NCI-H510A treated with DMSO at 0.1 percent for 48 hours (cell line): ENCODE results near the gene CLMN.

ENCODE experiments used
- DNase-seq: peaks from one replicate; lab custom pipeline; 2025; lab: John Stamatoyannopoulos, UW

CLMN gene

DNA sequence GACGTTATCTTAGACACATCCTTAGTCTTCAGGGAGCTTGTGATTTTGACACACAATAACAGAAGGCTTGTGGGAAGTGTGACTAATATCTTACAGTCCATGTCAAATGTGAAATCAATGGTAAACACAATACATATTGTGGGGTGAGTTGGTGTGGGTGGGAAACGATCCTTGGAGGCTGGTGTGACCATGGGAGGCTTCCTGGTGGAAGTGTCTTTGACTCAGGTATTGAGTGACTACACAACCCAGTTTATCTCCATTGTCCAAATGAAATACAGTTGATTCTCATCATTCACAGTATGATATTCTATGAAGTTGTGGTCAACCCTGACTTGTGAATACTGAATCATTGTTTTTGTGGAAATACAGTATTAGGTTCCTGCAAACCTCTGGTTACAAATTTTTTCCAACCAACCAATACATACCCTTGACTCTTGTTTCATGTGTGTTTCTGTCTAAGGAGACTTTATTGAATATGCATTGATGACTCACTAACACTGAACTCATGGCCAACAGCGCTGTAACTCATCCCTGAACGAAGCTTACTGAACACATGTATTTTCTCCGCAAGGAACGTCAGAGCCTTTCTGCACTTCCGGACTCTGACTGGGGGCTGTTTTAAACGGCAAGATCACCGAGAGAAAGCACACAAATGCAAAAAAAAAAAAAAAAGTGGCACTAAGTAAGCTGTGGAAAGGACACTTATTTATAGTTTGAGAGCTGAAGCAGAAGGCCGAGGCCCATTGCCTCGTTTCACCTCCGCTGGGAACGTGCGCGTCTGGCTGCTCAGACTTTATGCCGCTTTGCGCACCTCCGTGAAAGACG lies 59.0 kb downstream of the CLMN start:
- DNase-seq = no peak

GRCh38 chr14:95258754-95259593 lies 60.7 kb downstream of the CLMN start:
- no peak for DNase-seq

DNA sequence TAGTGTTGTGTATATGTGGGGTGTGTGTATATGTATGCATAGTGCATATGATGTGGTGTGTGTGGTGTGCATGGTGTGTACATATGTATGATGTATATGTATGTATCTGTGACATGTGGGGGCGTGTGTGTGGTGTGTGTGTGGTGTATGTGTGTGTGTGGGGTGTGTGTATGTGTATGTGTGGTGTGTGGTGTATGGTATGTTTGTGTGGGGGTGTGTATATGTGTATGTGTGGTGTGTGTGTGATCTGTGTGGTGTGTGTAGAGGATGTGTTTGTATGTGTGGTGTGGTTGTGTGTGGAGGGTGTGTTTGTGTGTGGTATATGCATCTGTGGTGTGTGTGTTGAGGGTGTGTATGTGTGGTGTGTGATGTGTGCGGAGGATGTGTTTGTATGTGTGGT lies 61.6 kb downstream of the CLMN start:
- DNase-seq = no peak

DNA sequence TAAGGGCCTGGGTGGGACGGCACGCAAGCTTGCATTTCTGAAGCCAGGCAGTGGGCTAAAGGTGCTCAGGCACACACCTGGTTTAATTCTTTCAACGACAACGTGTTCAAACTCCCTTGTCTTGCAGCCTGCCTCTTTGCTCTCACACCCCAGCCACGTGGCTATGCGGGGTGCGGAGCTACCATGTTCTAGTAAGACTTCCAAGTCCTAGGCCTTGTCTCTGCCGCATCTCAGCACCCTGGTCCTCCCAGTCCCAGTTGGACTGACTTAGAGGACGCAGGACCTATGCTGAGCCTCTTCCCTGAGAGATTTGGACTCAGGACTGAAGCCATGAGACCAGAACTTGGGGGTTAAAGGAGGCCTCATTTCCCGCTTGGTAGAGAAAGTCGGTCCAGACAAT lies 62.2 kb downstream of the CLMN start:
- DNase-seq = no peak

DNA sequence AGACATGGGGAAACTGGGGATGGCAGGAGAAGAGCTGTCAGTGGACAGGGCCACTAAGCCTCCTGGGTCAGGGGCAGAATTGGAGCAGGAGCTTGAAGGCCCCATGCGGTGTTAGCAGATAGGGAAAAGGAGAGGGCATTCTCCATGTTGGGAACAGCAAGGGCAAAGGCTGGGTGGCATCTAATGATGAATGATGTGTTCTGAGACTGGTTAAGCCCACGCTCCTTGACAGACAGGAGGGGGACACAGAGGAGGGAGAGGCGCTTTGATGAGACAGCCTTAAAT lies 63.0 kb downstream of the CLMN start:
- no peak for DNase-seq

- peak; percentile 73 for DNase-seq
These were observed 63.5 kb downstream of the CLMN start for GRCh38 chr14:95256002-95256775.

- peak; percentile 76 for DNase-seq
These were observed 64.2 kb downstream of the CLMN start for GRCh38 chr14:95255487-95255886.

- DNase-seq = no peak
These were observed 64.7 kb downstream of the CLMN start for GRCh38 chr14:95255013-95255412.

DNA sequence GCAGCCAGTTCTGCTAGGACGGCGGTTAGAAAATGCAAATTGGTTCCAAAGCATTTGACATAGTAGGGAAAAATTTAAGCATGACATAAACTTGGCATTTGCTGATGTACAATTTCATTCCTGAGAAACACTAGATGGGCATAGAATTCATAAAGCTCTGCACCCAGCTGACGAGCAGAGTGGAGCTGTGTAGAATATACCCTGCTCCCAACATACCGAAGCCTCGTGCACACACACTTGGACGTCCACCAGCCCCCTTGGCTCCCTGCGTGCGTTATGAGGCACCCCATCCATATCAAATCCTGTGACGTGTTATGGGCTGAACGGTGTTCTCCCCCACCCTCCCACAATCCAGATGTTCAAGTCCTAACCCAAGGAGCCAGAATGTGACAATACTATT lies 65.4 kb downstream of the CLMN start:
- DNase-seq = no peak

DNA sequence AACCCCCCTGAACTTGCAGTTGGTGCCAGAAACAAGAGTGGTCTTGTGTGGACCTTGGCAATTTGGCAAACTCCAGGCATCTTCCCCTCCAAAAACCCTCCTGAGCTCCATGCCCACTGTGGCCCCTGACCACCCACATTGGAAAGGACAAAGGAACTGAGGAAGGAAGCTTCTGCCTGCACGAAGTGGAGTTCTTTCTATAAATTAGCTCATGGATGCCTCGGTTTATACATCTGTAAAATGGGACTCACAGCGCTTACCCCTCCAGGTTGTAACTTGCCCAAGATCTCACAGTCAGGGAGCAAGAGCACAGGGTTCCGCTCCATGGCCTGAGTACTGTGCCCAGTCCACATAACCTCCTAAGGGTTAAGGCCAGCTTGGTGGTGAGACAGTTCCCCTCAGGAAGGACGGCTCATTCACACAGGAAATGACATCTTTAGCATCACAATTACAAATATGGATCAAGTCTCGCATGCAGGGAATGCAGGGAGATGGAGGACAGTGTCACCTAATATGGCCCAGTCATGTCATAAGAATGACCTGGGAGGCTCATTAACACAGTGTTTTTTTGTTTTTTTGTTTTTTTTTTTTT lies 66.6 kb downstream of the CLMN start:
- DNase-seq = no peak

GRCh38 chr14:95252219-95252618 lies 67.5 kb downstream of the CLMN start:
- DNase-seq = no peak

DNA sequence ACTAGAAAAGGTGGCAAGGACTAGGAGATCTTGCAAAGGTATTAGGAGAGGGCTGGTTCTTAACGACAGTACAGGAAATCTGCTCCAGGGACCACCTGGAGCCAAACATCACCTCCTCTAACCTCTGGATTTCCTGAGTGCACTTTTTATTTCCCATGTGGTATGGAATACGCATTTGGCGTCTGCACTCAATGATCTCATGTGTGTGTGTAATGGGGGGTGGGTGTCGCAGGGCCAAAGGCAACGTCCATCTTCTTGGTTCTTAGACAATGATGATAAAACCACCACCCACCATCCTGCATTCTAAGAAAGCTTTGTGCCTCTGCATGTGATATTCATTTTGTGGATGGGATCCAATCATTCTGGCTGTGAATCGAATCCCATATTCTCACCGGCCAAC lies 68.8 kb downstream of the CLMN start:
- no peak for DNase-seq

DNA sequence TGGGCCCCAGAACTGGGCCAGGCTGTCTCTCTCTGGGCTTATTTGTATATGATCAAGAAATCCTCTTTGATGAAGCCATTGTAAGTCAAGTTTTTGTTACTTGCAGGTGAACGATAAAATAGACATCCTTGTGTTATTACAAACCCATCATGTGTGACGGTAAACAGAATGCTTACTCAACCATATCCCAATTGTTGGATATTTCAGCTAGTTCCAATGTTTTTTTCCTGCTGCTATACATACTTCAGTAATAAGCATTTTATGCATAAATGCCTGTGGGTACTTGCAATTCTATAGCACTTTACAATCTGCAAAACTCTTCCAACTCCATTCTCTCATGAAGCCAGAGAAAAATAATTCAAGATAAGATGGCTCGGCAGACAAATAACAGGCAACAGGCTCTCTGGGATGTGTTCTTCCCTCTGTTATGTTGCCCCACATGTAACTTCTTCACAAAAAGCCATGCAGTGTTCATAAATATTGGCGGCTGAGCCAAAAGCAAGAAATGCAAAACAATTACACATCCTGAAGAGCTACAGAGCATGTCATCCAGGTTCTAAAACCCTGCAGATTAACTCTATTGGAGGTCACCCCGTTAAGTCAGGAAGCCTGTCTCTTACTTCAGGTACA lies 69.5 kb downstream of the CLMN start:
- peak; percentile 48 for DNase-seq

- no peak for DNase-seq
These were observed 71.3 kb downstream of the CLMN start for GRCh38 chr14:95248432-95248831.

DNA sequence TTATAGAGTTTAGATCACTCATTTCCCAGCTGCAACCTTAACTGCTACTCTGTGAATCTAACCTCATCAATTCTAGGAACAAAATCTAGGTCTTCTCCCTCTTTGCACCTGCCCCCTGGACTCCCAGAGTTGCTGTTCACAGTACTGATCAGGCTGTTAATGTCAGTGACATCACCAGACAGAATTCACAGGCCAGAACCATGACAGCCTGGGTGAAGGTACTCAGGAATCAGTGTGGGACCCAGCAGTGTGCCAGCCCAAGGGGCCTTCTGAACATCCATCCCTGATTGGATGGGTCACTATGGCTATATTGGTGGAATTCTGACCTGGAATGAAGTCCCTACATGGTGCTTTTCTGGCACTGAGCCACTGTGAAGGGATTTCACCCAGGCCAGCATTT lies 72.8 kb downstream of the CLMN start:
- no peak for DNase-seq

DNA sequence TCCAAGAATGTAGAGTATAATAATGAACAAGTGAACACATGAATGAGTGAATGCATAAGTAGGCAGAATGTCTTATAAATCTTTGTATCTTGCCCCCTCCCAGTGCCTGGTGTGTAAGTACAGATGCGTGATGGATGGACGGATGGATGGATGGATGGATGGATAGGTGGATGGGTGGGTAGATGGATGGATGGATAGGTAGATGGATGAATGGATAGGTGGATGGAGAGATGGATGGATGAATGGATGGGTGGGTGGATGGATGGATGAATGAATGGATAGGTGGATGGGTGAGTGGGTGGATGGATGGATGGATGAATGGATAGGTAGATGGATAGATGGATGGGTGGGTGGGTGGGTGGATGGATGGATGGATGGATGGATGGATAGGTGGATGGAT lies 74.4 kb downstream of the CLMN start:
- no peak for DNase-seq

DNA sequence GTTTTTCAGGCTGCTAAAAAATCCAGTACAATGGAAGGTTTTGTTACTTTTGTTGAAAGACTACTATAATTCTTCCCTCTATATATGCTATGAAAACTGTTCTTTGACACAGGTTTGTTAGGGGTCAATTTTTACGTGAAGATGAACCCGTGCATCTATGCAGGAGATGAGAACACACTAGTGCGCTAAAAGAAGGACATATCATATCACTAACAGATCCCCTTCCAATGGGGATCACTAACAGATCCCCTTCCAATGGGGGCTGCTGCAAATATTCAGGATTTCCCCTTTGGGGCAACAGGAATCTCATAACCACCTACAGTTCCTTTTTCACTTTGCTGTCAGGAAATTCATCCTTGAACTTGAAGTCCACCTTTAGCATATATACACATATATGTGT lies 75.1 kb downstream of the CLMN start:
- DNase-seq = no peak

DNA sequence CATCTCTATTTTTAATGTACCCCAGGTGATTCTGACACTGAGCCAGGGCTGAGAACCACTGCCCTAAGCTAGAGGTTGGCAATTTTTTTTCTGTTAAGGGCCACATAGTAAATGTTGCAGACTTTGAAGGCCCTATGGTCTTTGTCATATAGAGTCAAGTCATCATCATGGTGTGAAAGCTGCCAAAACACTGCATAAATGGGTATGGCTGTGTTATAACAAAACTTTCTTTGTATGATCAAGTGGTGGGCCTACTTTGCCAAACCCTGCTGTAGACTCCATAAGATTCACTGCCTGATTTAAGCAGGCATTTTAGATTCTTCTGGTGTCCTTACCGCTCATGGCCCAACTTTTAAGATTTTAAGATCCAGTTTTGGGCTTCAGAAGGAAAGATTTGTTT lies 76.8 kb downstream of the CLMN start:
- no peak for DNase-seq

- DNase-seq = no peak
These were observed 78.6 kb downstream of the CLMN start for GRCh38 chr14:95240859-95241813.

GRCh38 chr14:95238487-95239298 lies 81.0 kb downstream of the CLMN start:
- DNase-seq = no peak
